Naive thymus-derived CD8-positive, alpha-beta T cell (primary cell): ENCODE measurements around the gene LRRIQ4. TPM values are rescaled to one million over a fixed set of nuclear protein-coding genes. Genes with fewer than 3 reads are reported as not detected.

Experiments used
- polyA plus RNA-seq, 3 donors: library from polyadenylated mRNA; unstranded; fragments of 300-500 nt; fragmentation: Illumina TruSeq; gene quantifications; one replicate each; pipeline ENCODE4 v1.2.3, GENCODE V29; 2021
- total RNA-seq, 8 experiments: library from RNA in 2 of 8; stranded (reverse) in 2 of 8; gene quantifications; one replicate each; pipeline ENCODE4 v1.2.3 and lab custom pipeline; 2021 to 2026

The LRRIQ4 gene
- total and polyA plus RNA-seq, 5 experiments from 2014 or later: 0.19 TPM; not detected in 4

Other genes with a start within 250 kb of the LRRIQ4 start
- not detected for gene MECOM, start 149.2 kb upstream of the LRRIQ4 start, total RNA-seq
- gene MECOM, start 149.2 kb upstream of the LRRIQ4 start, polyA plus RNA-seq: not detected
- gene TERC, start 47.8 kb upstream of the LRRIQ4 start, total RNA-seq: 10 to 100 TPM; 12.4 to 17.5 TPM
- 1 to 10 TPM in 2 of 3 donors, not detected in 1; 1.4 to 1.6 TPM for gene TERC, start 47.8 kb upstream of the LRRIQ4 start, polyA plus RNA-seq
- gene ACTRT3, start 43.3 kb upstream of the LRRIQ4 start, total RNA-seq: under 1 TPM in 1 of 2 experiments, not detected in 1; 0.29 TPM
- gene ACTRT3, start 43.3 kb upstream of the LRRIQ4 start, polyA plus RNA-seq: under 1 TPM; 0.13 to 0.15 (median 0.14) TPM
- 10 to 100 TPM; 23.0 to 24.7 TPM for gene MYNN, start 39.5 kb upstream of the LRRIQ4 start, total RNA-seq
- gene MYNN, start 39.5 kb upstream of the LRRIQ4 start, polyA plus RNA-seq: 10 to 100 TPM; 11.7 to 15.7 (median 13.6) TPM
- gene LRRC34, start within 50 bp of the LRRIQ4 start, total RNA-seq: 1 to 10 TPM in 1 of 2 experiments, under 1 TPM in 1; 0.73 to 1.2 TPM
- under 1 TPM; 0.29 to 0.42 (median 0.35) TPM for gene LRRC34, start within 50 bp of the LRRIQ4 start, polyA plus RNA-seq
- not detected for gene LRRC31, start 57.1 kb downstream of the LRRIQ4 start, total RNA-seq
- gene LRRC31, start 57.1 kb downstream of the LRRIQ4 start, polyA plus RNA-seq: not detected
- not detected for gene SAMD7, start 98.7 kb downstream of the LRRIQ4 start, total RNA-seq
- not detected for gene SAMD7, start 98.7 kb downstream of the LRRIQ4 start, polyA plus RNA-seq
- gene SEC62, start 153.9 kb downstream of the LRRIQ4 start, total RNA-seq: 100 to 1,000 TPM; 147 to 168 TPM
- gene SEC62, start 153.9 kb downstream of the LRRIQ4 start, polyA plus RNA-seq: 100 to 1,000 TPM; 170 to 226 (median 225) TPM
- 10 to 100 TPM; 17.1 to 19.5 TPM for gene GPR160, start 225.1 kb downstream of the LRRIQ4 start, total RNA-seq
- 10 to 100 TPM; 12.5 to 18.3 (median 16.9) TPM for gene GPR160, start 225.1 kb downstream of the LRRIQ4 start, polyA plus RNA-seq